D721Med (cell line): Measurements from ENCODE around the gene HIVEP1.
A peak's percentile ranks its signal among the peaks of the same experiment; 100 is the strongest.

Source experiments
- DNase-seq: peaks from one replicate; pipeline ENCODE4 v3.0.0; 2011; ENCODE audit warnings: low spot score; ENCODE audit not compliant: insufficient read length
- FAIRE-seq: peaks from 2 replicates; lab custom pipeline; 2011; peaks lifted over from hg19 to GRCh38; lab: Jason Lieb, UNC
- TF ChIP-seq, protein P1 (sequence below): IDR thresholded peaks from 2 replicates; pipeline ENCODE4 v1.5.1; 2012; ENCODE audit warnings: mild to moderate bottlenecking, control low read depth; ENCODE audit not compliant: insufficient read depth; ENCODE audit errors: missing control alignments

HIVEP1 gene

DNA sequence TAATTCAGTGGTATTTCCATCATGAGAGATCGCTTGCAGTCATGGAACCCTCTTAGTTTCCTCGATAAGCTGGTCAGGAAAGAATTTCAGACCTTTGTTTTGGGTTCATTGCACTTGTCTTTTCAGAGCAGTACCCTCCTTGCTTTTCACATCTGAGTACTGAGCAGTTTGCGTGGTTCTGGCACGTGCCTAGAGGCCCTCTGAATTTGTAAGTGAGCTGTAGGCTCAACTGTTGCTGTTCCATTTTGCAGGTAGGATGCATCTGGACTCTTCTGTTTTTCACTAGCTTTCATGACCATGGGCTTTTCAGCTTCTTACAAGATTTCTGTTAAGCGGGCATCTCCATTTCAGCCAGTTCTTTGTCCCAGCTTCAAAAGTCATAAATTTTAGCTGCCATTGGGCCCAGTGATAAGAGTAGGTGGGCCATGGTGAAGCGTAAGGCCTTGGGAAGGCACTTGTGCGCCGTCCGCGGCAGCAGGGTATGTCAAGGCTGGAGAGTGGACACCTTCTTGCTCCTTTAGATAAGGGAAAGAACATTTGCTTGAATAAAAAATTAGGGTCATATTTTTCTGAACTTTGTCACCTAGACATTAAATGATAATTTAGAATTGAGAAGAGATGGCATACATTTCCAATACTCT lies 35.8 kb downstream of the HIVEP1 start:
- FAIRE-seq (no peak), DNase-seq (no peak)
- TF ChIP-seq, protein P1, sequence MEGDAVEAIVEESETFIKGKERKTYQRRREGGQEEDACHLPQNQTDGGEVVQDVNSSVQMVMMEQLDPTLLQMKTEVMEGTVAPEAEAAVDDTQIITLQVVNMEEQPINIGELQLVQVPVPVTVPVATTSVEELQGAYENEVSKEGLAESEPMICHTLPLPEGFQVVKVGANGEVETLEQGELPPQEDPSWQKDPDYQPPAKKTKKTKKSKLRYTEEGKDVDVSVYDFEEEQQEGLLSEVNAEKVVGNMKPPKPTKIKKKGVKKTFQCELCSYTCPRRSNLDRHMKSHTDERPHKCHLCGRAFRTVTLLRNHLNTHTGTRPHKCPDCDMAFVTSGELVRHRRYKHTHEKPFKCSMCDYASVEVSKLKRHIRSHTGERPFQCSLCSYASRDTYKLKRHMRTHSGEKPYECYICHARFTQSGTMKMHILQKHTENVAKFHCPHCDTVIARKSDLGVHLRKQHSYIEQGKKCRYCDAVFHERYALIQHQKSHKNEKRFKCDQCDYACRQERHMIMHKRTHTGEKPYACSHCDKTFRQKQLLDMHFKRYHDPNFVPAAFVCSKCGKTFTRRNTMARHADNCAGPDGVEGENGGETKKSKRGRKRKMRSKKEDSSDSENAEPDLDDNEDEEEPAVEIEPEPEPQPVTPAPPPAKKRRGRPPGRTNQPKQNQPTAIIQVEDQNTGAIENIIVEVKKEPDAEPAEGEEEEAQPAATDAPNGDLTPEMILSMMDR: no peak

DNA sequence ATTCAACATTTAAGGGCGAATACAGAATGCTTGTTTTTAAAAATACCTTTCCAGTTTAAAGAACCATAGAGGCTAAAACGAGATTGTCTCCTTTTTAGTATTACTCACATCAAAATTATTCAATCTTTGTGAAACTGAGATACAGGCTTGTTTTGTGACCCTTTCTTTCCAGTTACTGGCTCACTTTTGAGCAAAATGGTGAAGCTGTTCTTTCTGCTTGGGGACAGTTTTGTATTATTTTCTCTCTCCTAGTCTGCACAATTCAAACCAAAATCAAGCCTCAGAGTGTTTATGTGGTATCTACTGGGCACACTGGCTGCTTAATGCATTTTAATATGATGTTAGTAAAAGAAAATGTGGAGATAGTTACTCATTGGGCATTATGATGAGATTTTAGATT lies 36.5 kb downstream of the HIVEP1 start:
- DNase-seq (no peak), FAIRE-seq (no peak)
- TF ChIP-seq, protein P1: no peak

DNA sequence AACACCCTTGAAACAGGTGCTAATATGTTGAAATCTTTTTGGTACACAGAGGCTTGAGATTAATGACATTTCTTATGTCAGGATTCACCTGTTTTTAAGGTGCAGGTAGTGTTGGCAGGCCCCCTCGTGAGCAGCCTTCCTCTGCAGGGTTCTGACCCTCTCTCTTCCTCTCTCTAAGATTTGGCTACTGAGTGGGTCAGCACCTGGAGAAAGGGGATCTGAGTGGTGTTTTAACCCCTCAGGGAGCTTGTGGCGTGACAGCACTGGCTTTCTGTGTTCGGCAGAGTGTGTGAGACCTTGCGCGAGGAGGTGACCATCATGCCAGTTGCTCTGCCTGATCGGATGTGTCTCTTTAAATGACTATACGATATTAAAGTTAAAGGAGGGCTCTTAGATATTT lies 37.1 kb downstream of the HIVEP1 start:
- TF ChIP-seq, protein P1: no peak
- DNase-seq: no peak
- FAIRE-seq: no peak

DNA sequence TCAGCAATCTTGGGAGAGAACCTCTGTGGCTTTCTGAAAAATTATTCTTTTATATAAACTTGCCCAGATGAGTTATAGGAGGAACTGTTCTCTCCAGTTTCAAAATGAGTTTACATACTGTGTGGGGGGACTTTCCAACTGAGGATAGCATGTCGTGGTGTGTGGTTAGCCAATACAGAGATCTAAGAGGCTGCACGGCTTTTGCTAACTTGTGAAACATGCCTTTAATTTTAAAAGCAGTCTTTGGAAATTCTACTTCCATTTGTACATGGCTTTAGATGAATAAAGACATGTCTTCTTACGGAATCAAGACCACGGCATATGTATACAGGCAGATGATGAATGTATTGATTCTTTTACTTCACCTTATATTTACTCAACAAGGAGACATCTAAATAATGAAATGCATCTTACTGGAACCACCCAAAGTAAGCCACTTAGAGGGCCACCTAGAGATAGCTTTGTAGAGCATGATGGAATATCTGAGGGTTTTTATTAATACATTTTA lies 39.8 kb downstream of the HIVEP1 start:
- no peak for FAIRE-seq
- DNase-seq: no peak
- TF ChIP-seq, protein P1: no peak

DNA sequence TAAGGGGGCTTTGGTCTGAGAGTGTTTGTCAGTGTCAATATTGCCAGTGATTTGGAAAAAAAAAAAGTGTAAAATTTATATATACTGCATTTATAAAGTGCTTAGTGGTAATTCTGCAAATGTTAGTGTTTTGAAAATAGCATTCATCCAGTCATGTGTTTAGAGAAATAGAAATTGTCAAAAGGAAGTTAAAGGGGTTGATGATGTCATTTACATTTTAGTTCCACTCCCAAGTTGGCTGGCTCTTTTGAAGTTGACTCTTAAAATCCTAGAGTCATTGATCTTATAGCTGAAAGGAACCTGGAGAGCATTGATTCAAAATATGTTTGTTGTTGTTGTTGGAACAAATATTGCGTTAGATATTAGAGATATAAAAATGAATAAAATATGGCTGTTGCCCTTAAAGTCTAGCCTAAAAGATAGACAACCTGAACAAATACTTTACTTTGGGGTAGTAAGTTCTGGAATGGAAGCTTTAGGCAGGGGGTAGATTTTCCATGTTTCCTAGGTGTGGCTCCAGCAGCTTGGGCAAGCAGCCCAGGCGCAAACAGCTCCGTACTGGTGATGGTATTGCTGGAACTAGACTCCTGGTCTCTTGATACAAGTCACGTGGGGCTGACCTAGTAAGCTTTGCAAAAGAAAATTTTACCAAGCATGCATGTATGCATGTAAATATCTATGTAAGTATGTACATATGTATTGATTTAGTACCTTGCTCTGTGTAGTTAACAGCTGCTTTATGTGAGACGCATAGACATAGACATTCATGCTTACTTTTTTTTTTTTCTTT lies 46.3 kb downstream of the HIVEP1 start:
- TF ChIP-seq, protein P1: no peak
- no peak for DNase-seq
- no peak for FAIRE-seq

DNA sequence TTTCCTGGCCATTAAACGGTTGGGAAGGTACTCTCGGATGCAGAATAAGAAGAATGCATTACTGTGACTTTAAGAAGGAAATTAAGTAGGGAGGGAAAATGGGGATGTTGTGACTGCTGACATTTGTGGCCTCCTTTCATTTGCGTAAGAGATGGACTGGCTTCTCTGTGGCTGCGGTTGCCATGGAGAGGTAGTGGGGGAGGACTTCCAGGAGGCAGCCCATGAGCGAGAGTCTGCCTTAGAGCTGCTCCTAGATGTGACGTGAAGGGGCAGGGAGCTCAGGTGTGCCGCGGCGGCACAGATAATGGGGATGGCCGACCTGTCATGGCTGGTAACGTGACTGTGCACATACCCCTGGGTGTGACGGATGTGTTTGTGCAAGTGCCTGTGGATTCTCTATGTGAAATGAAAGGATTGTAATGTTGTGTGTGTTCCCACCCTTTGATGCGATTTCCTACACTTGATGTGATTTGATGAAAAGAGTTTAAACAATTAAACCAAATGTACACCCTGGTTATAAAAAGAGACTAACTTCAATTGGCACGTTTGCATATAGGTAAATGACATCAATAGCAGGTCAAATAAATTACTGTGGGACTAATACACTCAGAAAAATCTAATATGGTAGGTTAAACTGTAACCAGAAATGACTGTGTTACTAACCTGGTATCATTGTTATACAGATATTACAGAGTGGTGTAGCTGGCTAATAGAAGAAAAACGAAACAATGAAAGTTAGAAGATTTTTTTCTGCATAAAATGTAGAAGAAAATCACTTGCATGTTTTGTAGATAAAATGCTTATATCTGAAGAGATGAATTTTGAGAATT lies 48.9 kb downstream of the HIVEP1 start:
- peak; percentile 6 for FAIRE-seq
- TF ChIP-seq, protein P1: no peak
- no peak for DNase-seq
